NCI-H2227 (cell line): Measurements from ENCODE around the gene SRSF3.
"Not testable (repeated sequence)": the region's sequence is repeated elsewhere in the genome, so short reads cannot be mapped to it uniquely, and the experiment has no call there.

ENCODE experiments used
- DNase-seq: peaks from one replicate; lab custom pipeline; 2025; ENCODE audit not compliant: unreplicated experiment; lab: John Stamatoyannopoulos, UW

SRSF3 gene

GRCh38 chr6:36574679-36575078, 19.5 kb upstream of the SRSF3 start:
- no peak for DNase-seq

- DNase-seq: no peak
Measured at GRCh38 chr6:36576578-36576977, 17.6 kb upstream of the SRSF3 start.

GRCh38 chr6:36577301-36577700, 16.9 kb upstream of the SRSF3 start:
- DNase-seq: no peak

DNA sequence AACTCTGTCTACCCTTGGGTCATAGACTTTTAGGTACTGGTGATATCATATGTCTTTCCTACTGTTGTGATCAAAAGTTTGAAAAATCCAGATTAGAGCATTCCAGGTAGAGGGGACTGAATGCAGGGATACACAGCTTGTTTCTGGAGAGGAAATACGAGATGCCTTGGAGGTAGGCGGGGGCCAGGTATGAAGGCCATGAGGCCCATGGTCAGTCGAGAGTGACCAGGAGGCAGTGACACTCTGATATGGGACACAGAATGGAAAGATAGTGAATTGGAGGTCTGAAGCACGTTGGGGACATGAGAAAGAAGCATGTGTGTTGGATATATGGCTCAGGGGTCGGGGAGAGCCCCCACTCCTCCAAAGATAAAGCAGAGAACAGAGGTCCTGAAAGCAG, 16.1 kb upstream of the SRSF3 start:
- DNase-seq: no peak

DNA sequence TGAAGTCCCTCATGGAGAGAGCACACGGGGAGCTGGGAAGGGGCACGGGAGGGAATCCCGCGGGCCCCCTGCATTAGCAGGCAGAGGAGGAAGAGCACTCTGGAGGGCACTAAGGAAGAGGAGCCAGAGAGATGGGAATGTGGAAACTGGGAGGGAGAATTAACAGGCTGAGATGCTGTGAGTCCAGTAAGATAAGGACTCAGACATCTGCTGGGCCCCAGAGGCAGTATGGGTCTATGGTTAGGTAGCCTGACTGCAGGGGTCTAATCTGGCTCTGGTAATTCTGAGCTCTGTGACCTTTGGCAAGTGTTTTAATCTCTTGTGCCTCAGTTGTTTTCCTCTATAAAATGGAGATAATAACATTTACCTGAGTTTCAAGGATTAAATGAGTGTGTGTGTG, 15.7 kb upstream of the SRSF3 start:
- DNase-seq: no peak

- DNase-seq: no peak
Measured at GRCh38 chr6:36580184-36580526, 14.0 kb upstream of the SRSF3 start.

- no peak for DNase-seq
Measured at GRCh38 chr6:36581716-36582115, 12.4 kb upstream of the SRSF3 start.

DNA sequence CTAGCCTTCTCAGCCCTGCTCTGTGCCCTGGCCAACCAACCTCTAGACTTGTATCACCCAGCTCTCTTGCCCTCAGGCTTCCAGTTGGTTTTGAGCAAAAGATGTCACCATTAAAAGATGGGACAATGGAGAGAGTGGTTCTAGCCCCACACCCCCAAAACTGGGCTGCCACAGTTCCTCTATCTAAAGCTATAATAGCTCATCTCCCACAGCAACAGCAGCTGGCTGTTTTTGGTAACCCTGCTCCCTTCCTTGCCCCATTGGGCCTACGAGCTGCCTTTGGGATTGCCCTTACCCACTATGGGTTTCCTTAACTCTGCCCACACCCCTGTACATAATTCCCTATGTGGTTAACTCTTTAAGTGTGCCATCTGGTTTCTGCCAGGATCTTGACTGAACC, 7.6 kb upstream of the SRSF3 start:
- no peak for DNase-seq

DNA sequence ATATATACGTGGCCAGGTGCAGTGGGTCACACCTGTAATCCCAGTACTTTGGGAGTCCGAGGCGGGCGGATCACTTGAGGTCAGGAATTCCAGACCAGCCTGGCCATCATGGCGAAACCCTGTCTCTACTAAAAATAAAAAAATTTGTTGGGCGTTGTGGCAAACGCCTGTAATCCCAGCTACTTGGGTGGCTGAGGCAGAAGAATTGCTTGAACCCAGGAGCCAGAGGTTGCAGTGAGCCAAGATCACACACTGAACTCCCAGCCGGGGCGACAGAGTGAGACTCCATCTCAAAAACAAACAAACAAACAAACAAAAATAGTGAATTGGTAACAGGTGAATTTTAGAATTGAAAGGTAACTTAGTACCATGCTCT, 5.1 kb upstream of the SRSF3 start:
- DNase-seq: not testable (repeated sequence)

DNA sequence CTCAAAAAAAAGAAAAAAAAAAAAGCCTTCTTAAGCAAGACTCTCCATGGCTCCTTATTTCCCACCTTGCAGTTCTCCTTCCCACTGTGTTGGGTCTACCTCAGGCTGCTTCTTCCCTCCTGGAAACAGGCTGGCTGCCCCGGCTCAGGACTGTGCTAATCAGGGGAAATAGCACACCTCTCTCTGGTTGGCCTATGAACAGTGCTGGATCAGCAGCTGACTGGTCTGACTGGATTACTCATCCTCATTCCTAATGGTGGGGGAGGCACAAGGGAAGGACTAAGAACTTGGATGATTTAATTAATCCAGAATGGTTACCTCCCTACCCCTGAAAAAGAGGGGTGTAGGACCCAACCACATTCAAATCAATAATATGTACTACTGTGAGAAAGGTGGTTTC, 3.9 kb upstream of the SRSF3 start:
- DNase-seq: no peak

DNA sequence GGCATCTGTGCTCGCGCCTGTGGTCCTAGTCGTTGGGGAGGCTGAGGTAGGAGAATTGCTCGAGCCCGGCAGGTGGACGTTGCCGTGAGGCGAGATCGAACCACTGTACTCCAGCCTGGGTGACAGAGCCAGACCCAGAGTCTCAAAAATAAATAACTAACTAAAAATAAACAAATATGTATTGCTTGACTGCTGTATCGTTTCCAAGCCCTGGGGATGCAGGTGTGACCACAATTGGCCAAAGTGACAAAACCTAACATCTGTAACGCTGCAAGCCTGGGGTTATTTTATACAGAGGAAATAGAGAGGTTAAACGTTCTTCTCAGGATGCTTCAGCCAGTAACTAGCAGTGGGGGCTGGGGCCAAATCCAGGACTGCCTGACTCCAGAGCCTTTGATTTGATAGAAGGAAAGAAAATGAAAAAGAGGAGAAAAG, 1.9 kb upstream of the SRSF3 start:
- DNase-seq: no peak

DNA sequence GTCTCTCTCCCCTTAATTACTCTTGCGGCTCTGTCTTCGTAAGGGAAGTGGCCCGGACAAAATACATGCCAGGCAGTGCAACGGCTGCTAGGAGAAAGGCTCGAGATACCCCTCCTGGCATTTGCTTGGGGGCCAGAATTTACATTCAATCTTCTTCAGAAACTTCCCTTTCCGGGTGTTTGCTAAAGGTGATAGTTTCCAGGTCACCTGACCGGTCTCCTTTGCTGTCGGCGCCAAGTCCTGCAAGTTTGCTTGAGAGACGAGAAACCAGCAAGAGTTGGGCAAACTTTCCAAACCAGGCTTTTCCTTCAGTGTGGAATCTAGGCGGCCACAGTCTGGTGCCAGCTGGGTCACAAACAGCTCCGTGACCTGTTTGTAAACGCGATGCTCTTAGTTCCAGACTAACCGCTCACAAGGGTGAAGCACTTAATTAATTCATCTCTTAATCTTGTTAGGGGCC, 563 bp upstream of the SRSF3 start:
- DNase-seq: peak; percentile 67

DNA sequence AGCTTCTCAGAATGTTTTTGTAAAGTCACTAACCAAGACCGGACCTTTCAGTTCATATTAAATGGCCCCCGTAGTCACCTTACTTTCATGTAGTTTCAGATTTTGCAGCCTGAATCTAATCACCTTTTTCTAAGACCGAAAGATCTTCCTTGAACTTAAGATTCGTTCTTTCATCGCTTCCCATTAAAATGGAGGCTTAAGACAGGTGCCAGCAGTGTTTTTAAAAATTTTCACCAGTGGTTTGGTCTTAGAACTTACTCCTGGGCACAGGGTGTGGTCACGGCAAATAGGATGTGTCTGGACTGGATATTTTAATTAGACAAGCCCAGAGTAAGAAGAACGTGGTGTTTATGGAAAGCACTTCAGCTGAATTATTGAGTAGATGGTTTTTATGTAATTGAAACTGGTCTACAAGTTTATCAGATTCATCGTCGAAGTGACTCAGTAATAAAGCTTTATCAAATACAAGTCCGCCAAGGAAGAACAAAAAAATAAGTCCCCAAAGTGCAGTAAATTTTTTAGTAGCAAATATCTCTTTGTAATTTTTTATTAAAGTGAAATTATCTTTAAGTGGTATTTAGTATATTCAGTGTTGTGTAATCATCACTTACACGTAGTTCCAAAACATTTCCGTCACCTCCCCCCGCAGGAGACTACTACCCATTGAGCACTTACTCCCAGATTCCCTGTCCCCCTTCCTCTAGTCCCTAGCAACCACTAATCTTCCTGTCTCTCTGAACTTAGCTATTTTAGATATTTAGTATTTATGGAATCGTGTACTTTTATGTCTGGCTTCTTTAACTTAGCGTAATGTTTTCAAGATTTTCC, 868 bp downstream of the SRSF3 start:
- peak; percentile 19 for DNase-seq

DNA sequence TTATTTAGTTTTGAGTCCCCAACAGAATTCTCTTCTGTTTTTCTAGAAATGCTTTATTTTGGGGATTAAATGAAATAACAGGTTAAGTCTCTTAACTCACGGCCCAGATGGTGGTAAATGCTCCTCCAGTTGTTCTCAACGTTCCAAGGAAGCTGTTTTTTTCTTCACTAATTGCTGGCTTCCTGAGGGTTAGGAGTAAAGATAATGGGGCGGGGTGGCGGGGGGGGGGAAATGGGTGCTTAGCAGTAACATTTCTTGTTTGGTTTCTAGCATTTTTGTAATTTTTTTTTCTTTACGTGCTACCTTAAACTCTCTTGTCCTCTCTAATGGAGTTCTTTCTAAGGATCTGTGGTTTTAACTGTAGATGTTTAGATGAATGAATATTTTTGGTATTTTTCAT, 2.2 kb downstream of the SRSF3 start:
- DNase-seq: peak; percentile 75

- DNase-seq: no peak
Measured at GRCh38 chr6:36597775-36598174, 3.6 kb downstream of the SRSF3 start.

- no peak for DNase-seq
Measured at GRCh38 chr6:36598326-36598725, 4.2 kb downstream of the SRSF3 start.

DNA sequence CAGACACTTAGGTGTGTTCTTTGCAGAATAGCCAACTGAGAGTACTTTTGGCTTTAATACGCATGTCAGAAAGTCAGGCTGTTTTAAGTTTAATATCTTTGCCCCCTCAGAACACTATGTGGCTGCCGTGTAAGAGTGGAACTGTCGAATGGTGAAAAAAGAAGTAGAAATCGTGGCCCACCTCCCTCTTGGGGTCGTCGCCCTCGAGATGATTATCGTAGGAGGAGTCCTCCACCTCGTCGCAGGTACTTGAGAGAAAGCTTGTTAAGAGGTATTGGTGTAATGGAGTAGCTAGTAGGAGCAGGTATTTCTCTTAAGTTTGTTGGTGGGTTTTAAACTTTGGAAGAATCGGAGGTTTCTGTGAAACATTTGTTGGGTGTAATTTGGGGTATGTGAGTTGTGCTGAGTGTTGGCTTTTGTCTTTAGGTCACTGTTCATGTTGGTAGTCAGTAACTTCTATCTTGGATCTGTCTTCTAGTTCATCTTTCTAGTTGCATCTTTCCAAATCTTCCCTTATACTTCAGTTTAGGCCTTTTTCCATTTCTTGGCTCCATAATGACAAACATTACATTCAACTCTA, 4.7 kb downstream of the SRSF3 start:
- no peak for DNase-seq

DNA sequence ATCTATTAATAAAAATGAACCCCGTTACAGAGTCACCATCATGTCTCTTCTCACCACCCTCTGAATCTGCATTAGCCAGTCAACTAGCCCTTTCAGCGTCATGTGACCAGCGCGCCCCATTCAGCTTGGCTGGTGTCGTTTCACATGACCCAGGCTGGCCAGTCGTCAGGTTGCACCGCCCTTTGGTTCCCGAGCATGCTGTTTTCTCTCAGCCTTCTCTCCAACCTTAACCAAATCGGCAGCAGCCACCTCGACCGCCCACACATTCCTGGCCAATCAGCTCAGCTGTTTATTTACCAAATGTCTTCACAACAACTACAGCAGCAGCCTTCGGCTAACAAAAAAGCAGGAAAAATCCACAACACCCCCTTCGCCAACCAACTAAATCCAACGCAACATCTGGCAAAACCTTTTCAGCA, 5.6 kb downstream of the SRSF3 start:
- peak; percentile 36 for DNase-seq

DNA sequence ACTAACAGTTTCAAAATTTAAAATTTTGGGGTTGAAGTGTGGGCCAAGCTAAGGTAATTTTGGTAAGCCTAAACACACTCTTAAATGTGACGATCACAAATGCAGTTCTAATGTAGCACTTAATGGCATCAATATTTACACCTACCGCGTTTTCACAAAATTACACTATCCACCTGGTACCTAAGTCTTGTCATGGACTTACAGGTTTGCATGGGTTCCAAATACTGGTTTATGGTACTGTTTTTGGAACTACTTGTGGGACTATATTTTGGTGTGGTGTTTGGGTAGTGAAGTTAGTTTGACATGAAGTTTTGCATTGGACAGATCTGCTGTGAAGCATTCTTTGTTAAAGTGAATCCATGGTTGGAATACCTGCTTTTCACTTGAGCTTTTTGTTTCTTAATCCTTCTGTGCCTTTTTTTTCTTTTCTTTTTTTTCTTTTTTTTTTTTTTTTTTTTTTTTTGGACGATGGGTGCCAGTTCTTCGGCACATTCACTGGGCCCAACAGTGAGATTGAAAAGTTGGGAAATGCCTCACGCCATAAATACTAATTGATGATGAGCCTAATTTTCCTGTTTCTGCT, 6.5 kb downstream of the SRSF3 start:
- DNase-seq: no peak

DNA sequence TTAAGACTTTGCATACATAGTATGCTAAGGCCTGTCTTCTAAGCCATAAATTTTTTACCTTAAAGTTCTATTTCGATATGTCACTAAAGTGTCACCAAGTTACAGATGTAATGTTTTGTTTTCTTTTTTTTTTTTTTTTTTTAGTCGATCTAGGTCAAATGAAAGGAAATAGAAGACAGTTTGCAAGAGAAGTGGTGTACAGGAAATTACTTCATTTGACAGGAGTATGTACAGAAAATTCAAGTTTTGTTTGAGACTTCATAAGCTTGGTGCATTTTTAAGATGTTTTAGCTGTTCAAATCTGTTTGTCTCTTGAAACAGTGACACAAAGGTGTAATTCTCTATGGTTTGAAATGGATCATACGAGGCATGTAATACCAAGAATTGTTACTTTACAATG, 7.7 kb downstream of the SRSF3 start:
- not testable (repeated sequence) for DNase-seq

GRCh38 chr6:36603222-36604089, 9.3 kb downstream of the SRSF3 start:
- no peak for DNase-seq
